ENCODE results near the gene SYNM.

Gene SYNM

DNA sequence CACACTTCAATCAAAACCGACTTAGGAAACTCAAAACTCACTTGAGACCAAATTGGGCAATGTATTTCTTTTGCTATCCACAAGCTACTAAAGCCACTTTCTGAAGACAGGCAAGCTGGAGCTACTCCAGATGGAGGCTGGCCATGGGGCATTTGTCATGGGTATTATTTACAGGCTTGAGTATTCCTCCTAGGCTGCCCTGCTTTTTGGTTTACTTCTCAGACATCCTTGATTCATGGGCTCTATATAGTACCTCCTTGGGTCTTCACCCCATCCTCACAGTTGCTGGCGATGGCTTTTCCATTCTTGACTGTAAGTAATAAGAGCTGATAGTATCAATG, 18.6 kb upstream of the SYNM start:
- no peak for DNase-seq (ENCODE audit: low spot score)

DNA sequence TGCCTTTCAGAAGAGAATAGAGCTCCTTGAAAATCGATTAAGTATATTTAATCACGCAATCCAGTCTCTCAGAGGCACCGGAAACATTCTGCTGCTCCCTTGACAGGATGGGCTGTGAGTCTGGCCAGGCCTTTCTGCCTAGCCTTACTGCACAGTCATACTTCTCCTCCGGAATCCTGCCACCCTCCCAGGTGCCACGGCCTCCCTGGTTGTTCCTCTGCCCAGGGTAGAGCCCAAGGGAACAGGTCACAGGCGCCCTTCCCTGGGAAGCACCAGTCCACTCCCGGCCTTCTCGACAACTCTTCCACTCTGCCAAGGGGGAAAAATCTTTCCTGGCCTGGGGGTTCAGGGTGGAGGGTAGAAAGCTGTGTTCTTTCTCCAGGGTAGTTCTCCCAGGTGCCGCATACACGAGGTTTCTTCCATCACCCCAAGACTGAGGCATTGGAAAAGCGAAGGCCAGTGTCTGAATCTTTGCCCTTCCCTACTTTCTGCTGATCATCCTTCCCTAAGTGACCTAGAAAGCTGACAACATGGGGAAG, 17.4 kb upstream of the SYNM start:
- no peak for DNase-seq (ENCODE audit: low spot score)

DNA sequence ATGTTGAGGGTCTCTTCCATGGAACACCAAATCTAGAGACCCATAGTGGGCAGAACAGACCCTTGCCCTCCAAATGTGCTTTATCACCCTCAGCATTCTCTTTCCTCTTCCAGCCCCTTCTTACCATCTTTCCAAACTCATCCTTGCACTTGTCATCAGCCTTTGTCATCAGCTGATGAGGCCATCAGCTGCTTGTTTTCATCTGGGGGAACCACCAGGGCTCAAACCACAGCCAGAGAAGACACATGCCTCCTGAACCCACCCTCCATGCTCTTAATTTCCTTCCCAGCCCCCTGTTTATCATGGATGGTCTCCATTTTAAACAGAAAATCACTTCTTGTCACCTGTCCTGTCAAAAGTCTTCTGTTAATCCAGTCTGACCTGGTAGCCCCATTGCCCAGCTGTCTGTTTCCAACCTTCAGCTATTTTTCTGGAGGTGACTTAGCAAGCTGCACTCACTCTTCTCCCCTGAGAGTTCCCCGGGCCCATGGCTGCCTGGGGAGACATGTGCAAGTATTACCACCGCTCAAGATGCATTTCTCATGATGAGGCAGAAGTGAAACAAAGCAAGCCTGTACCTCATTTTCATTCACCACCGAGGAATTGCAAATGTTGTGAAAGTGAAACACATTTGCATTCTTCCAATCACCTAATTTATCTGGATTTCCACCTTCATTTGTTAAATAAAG, 14.7 kb upstream of the SYNM start:
- peak; percentile 90 for DNase-seq (ENCODE audit: low spot score)

GRCh38 chr15:99090938-99091337, 13.9 kb upstream of the SYNM start:
- no peak for DNase-seq (ENCODE audit: low spot score)

- no peak for DNase-seq (ENCODE audit: low spot score)
These were observed 12.2 kb upstream of the SYNM start for GRCh38 chr15:99092554-99093172.

- DNase-seq (ENCODE audit: low spot score): no peak
These were observed 9.3 kb upstream of the SYNM start for GRCh38 chr15:99095626-99096025.

- no peak for DNase-seq (ENCODE audit: low spot score)
These were observed 8.5 kb upstream of the SYNM start for GRCh38 chr15:99096173-99096893.

DNA sequence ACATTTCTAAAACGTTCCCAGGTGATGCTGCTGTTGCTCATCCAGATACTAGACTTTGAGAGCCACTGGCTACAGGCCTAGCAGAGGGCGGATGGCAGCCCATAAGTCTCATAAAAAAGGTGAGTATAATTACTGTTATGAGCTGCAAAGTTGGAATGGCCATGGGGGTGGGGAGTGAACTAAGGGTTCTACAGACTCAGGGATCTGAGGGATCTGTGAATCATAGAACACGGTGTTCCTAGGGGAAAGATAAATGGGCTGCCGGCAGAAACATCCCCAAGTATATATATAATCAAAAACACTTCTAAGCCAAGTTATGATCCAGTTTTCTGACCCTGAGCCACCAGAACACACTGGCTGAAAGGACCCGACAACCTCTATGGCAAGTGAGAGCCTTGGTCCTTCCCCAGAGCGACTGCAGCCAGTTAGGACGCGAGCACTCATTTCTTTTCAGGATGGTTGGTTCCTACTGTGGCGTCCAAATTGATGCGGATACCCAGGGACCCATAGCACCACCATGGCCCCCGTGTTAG, 7.9 kb upstream of the SYNM start:
- no peak for DNase-seq (ENCODE audit: low spot score)

- no peak for DNase-seq (ENCODE audit: low spot score)
These were observed 7.2 kb upstream of the SYNM start for GRCh38 chr15:99097441-99098410.

DNA sequence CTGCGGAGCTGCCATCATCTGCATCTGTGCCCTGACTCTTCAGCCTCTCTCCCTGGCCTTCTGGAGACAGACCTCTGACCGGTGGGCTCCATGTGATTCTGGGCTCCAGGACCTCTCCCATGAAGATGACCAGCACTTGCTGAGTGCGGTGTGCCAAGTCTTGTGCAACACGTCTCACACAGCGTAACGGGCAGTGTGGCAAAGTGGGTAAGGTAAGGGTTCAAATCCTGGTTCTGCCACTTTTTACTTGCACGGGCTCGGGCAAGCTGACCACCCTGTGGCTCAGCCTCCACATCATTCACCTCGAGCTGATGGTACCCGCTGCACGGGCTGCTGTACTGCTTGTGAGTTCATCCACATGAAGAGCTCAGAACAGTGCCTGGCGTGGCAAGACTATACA, 6.5 kb upstream of the SYNM start:
- no peak for DNase-seq (ENCODE audit: low spot score)

DNA sequence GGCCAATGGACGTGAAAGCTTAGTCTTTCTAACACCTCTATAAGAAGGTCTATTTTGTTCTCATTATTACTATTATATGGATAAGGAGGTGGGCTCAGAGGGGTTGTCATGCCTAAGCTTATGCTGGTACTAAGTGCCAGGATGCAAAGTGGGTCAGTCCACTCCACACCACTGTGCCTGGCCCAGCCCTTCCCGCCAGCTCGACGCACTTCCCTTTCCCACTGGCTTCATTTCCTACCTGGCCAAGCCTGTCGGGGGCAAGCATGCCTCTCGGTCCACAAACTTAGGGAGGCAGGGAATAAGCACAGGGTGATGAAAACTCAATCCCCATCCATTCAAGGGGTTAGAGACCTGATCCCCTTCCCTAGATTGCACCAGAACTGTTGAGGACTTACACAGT, 5.9 kb upstream of the SYNM start:
- no peak for DNase-seq (ENCODE audit: low spot score)

- no peak for DNase-seq (ENCODE audit: low spot score)
These were observed 5.2 kb upstream of the SYNM start for GRCh38 chr15:99099661-99100060.

DNA sequence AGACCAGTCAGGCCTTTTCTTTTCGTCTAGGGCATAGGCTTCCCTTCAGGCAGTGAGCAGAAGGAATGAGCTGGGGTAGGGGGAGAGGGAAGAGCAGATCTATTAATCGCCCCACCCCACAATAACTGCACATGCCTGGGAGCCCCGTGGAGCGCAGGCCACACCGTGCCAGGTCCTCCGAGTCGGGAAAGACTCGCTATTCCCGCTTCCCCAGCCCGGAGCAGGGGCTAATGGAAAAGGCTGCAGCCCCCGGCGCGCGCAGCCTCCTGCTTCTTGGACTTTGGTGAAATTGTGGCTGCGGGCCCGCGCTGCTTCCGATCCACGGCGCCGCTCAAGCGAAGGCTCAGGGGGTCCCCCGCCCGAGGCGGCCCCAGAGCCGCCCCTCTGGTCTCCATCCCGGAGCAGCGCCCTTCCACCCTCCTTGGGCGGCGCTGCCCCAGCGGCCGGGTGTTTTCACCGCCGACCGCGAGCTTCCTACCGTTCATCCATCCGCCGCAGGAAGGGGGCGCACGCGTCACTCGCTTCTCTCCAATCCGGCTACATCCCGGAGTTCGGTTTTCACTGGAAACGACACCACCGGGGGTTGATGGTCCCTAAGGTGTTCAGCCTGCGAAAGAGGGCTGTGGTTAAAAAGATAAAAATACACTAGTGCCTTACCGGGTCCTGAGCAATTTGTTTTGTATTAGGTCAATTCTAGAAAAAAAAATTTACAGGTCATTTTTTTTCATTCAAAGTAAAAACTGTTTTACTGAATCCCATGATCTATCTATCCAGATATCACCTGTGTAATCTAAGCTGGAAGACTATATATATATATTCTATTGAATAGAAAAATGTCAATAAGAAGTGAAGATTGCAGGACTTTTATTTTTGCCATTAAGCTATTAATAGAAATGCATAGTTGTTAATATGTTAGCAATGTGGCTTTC, 4.4 kb upstream of the SYNM start:
- DNase-seq (ENCODE audit: low spot score): peak; percentile 54

- no peak for DNase-seq (ENCODE audit: low spot score)
These were observed 3.4 kb upstream of the SYNM start for GRCh38 chr15:99101501-99101900.

DNA sequence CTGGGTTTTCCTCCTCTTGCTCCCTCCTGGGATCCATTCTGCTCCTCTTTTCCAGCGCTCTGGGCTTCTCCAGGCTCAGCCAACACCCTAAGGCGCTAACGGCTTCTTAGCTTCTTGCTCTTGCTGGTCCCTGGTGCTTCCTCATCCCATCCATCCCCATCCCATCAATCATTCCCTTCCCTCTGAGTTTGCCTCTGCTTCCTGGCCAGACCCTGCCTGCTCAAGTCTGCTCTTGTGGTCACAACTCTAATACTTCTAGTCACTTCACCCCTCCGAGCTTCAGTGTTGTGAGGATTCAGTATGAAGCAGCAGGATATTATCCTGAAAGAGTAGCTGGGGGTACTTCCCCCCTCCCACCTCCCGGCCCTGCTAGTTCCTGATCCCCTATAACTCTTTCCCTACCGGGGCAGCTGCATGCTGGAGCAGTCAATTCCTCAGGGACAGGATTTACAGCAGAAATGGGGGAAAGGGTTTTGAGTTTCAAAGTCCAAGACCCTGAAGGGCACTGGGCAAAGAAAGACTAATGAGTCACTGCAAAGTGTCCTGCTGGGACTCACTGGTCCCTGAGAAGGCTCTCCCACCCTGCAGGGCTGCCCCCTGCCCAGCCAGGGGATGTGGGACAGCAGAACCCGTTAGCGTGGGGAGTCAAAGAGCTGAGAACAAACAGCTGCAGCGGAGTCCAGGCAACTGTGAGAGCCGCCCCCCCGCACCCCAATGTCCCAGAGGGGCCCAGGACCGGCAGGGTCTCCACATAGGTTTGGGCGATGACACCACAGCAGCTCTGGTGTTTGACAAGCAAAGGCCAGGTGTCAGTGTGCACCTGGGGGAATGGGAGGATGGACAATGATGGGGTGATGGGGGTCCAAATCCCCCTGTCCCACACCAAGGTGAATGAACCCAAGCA, 2.3 kb upstream of the SYNM start:
- no peak for DNase-seq (ENCODE audit: low spot score)

DNA sequence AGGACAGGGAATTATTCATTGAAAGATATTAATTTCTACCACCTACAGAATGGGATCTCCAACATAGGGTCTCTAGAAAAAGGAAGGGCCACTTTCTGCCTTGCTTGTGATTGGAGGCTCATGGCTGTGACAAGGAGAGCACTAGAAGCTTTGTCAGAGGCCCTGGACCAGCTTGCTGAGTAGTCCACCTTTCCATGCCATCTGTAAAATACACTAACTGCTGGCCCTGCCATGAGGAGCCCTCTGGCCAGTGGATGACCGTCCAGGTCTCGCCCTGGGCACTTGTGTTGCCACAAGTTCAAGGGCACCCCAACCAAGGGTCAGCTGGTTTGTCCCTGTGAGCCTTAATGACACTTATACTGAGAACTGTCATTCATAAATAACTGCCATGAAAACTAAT, 1.6 kb upstream of the SYNM start:
- DNase-seq (ENCODE audit: low spot score): no peak

- DNase-seq (ENCODE audit: low spot score): no peak
These were observed 848 bp downstream of the SYNM start for GRCh38 chr15:99105514-99106341.

DNA sequence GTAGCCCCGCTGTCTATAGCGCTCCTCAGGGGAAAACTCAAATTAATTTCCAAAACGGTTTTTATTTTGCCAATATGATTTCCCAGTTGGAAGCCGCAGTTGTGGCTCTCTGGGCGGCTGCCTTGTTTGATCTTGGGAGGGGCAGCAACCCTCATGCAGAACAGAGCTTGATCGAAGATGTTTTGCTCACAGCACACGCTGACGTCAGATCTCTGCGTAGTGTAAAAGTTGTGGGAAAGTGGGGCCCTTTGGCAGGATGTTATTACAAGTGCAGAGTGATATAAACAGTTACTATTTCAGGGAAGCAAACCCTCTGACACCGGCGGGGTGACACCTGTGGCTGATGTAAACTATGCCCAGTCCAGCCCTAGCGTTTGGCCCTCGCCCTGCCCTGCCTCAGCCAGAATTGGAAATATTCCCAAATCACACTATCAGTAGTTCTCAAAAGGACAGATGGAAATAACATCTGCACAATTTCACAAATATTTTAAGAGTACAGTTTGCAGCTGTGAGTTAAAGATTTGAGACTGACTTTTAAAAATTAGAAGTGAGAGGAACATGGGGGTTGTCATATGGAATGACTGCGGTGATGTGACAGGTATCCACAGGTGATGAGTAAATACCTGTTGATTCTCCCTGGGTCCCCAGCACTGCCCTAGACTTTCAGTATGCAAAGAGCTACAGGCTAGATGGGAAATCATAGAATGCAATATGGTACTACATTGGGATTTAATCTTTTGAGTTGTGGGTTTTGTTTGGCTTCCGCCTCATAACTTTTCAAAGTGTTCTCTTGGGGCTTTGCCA, 1.7 kb downstream of the SYNM start:
- DNase-seq (ENCODE audit: low spot score): peak; percentile 45
